HCT116 (cell line): ENCODE measurements around the gene FBN3. TPM values are rescaled to one million over a fixed set of nuclear protein-coding genes. Genes with fewer than 3 reads are reported as not detected.

ENCODE experiments used
- ATAC-seq: fragments of 200-7000 bp; cut with Tn5 transposase; 2 replicates; pipeline ENCODE4 v1.9.1; 2020; ENCODE audit warnings: mild to moderate bottlenecking, moderate library complexity
- Bru-seq: library from RNA; stranded (reverse); fragments of 400-500 nt; gene quantifications from one replicate; lab custom pipeline; 2021; lab: Mats Ljungman, UMichigan
- BruChase-seq, 2 experiments: library from RNA; stranded (reverse); fragments of 400-500 nt; gene quantifications; one replicate each; lab custom pipeline; 2021; lab: Mats Ljungman, UMichigan
- BruUV-seq: library from RNA; stranded (reverse); fragments of 400-500 nt; replicated peaks from 2 replicates; lab custom pipeline; 2021; lab: Mats Ljungman, UMichigan
- CTCF ChIA-PET: fragments of 300-600 bp; sonication (Branson Sonifier 250); formaldehyde crosslinking; loops from one replicate; lab custom pipeline; 2021; ENCODE audit warnings: antibody characterized with exemption; lab: Charles Lee
- POLR2A ChIA-PET: fragments of 300-600, 350-600 bp; sonication (Branson Sonifier 250); formaldehyde crosslinking; loops from one replicate; lab custom pipeline; 2021; ENCODE audit warnings: antibody characterized with exemption; lab: Charles Lee
- RAD21 ChIA-PET, 2 experiments: fragments of 300-600 bp; sonication (Branson Sonifier 250); formaldehyde crosslinking; loops; one replicate each; lab custom pipeline; 2023; ENCODE audit warnings: low total read pairs in 2 of 2; ENCODE audit not compliant: uncharacterized antibody in 2 of 2, unreplicated experiment in 2 of 2, low non-redundant PET in 1 of 2; lab: Charles Lee
- DNase-seq: peaks from one replicate; pipeline ENCODE4 v3.0.0-alpha.2; 2010; ENCODE audit warnings: low read depth, low spot score
- H2AFZ ChIP-seq: fragments of 200-600 bp; shearing (Covaris generic), sonication (generic); 2 replicates; pipeline ENCODE4 v1.6.1; 2017; ENCODE audit warnings: low read depth, mixed run types, mixed read lengths, antibody characterized with exemption, low read length; ENCODE audit not compliant: poor library complexity, severe bottlenecking
- H3K27ac ChIP-seq: 2 replicates; pipeline ENCODE4 v1.5.1; 2012; ENCODE audit warnings: low read depth, low read length
- H3K27me3 ChIP-seq: fragments of 200-600 bp; sonication (generic); 2 replicates; pipeline ENCODE4 v1.6.1; 2016; ENCODE audit warnings: mixed run types, low read length, mixed read lengths; ENCODE audit not compliant: insufficient read depth
- H3K36me3 ChIP-seq, 2 experiments: fragments of 200-500 bp in 1 of 2; fragments of 200-600 bp in 1 of 2; sonication (Bioruptor generic) in 1 of 2; sonication (generic) in 1 of 2; 2 replicates each; pipeline versions ENCODE4 v1.5.1 to v1.6.1; 2014 to 2016; ENCODE audit warnings: low read length in 2 of 2, inconsistent platforms in 1 of 2, mixed read lengths in 1 of 2, mixed run types in 1 of 2; ENCODE audit not compliant: insufficient read depth in 2 of 2, control insufficient read depth in 1 of 2
- H3K4me1 ChIP-seq, 2 experiments: fragments of 200-600 bp in 1 of 2; sonication (generic) in 1 of 2; 2 replicates each; pipeline versions ENCODE4 v1.5.1 to v1.6.1; 2012 to 2017; ENCODE audit warnings: low read length in 2 of 2, inconsistent platforms in 1 of 2, mild to moderate bottlenecking in 1 of 2, mixed read lengths in 1 of 2, mixed run types in 1 of 2, moderate library complexity in 1 of 2; ENCODE audit not compliant: insufficient read depth in 2 of 2, control insufficient read depth in 1 of 2
- H3K4me2 ChIP-seq: fragments of 200-600 bp; sonication (generic); 2 replicates; pipeline ENCODE4 v1.6.1; 2017; ENCODE audit warnings: mixed run types, low read length, mixed read lengths
- H3K4me3 ChIP-seq, 2 experiments: fragments of 200-600 bp in 1 of 2; sonication (generic) in 1 of 2; replicated peaks in 1 of 2; 2 replicates each; pipeline ENCODE4 v1.5.1; 2011 to 2016; ENCODE audit warnings: low read length in 2 of 2, control low read depth in 1 of 2, low read depth in 1 of 2, mild to moderate bottlenecking in 1 of 2, mixed read lengths in 1 of 2, mixed run types in 1 of 2
- H3K79me2 ChIP-seq: fragments of 200-600 bp; sonication (generic); 2 replicates; pipeline ENCODE4 v1.6.1; 2017; ENCODE audit warnings: mild to moderate bottlenecking, mixed run types, low read length, moderate library complexity, mixed read lengths; ENCODE audit not compliant: insufficient read depth
- H3K9ac ChIP-seq: fragments of 200-600 bp; sonication (generic); 2 replicates; pipeline ENCODE4 v1.6.1; 2016; ENCODE audit warnings: low read length, mixed read lengths
- H3K9me2 ChIP-seq: fragments of 200-600 bp; sonication (generic), shearing (Covaris generic); 2 replicates; pipeline ENCODE4 v1.6.1; 2017; ENCODE audit warnings: mixed run types, mild to moderate bottlenecking, moderate library complexity; ENCODE audit not compliant: insufficient read depth
- H3K9me3 ChIP-seq, 2 experiments: fragments of 200-500 bp in 1 of 2; fragments of 200-600 bp in 1 of 2; sonication (Bioruptor generic) in 1 of 2; sonication (generic) in 1 of 2; 2 replicates each; pipeline ENCODE4 v1.6.1; 2014 to 2017; ENCODE audit warnings: low read length in 2 of 2, mixed read lengths in 2 of 2, inconsistent platforms in 1 of 2, low read depth in 1 of 2, mild to moderate bottlenecking in 1 of 2, mixed run types in 1 of 2, moderate library complexity in 1 of 2; ENCODE audit not compliant: control insufficient read depth in 1 of 2, insufficient read depth in 1 of 2
- H4K20me1 ChIP-seq: fragments of 200-600 bp; sonication (generic), shearing (Covaris generic); 2 replicates; pipeline ENCODE4 v1.6.1; 2017; ENCODE audit warnings: mixed run types, mild to moderate bottlenecking, moderate library complexity; ENCODE audit not compliant: insufficient read depth
- EGR1 ChIP-seq: IDR thresholded peaks from 2 replicates; pipeline ENCODE4 v1.6.1; 2012; ENCODE audit warnings: low read depth
- ELF1 ChIP-seq: IDR thresholded peaks from 2 replicates; pipeline ENCODE4 v1.6.1; 2012; ENCODE audit warnings: low read depth, borderline replicate concordance
- EZH2 ChIP-seq: fragments of 200-600 bp; sonication (generic); IDR thresholded peaks from 2 replicates; pipeline ENCODE4 v1.6.1; 2017; ENCODE audit warnings: antibody characterized with exemption, mixed run types
- SIN3A ChIP-seq: IDR thresholded peaks from 2 replicates; pipeline ENCODE4 v1.6.1; 2012; ENCODE audit warnings: low read depth
- SP1 ChIP-seq: IDR thresholded peaks from 2 replicates; pipeline ENCODE4 v1.6.1; 2012; ENCODE audit warnings: low read depth
- ZNF274 ChIP-seq: fragments of 200-500 bp; sonication (Bioruptor generic); IDR thresholded peaks from 2 replicates; pipeline ENCODE4 v1.6.1; 2014; ENCODE audit warnings: mild to moderate bottlenecking, low read depth, low read length, inconsistent platforms
- intact Hi-C: fragments of 100-400 bp; cut with micrococcal nuclease; formaldehyde crosslinking; loops from 2 replicates; pipeline ENCODE4 v1.10.0; 2022
- long read RNA-seq: library from polyadenylated mRNA; unstranded; transcript quantifications from one replicate; pipeline ENCODE4 v2.0.0, GENCODE V29; 2021; ENCODE audit not compliant: unreplicated experiment
- polyA plus RNA-seq: library from polyadenylated mRNA; unstranded; fragments of >200 nt; gene quantifications from 2 replicates; pipeline ENCODE4 v1.2.1, GENCODE V29; 2012; ENCODE audit warnings: missing spikeins
- total RNA-seq: library from RNA; stranded (reverse); gene quantifications from one replicate; pipeline ENCODE4 v1.2.1, GENCODE V29; 2021; ENCODE audit not compliant: unreplicated experiment
- TF ChIP-seq, protein P1 (sequence below): IDR thresholded peaks from 2 replicates; pipeline ENCODE4 v1.6.1; 2012; ENCODE audit warnings: low read depth

The FBN3 gene
- total RNA-seq (6.6 TPM), Bru-seq, nascent RNA (percentile 26 among the genes with signal in this experiment), BruChase-seq, experiment 1, labeled RNA remaining after a 6-hour chase (percentile 29 among the genes with signal in this experiment), BruChase-seq, experiment 2, labeled RNA remaining after a 2-hour chase (percentile 28 among the genes with signal in this experiment)
- 5.0 and 7.1 TPM in 2 replicates for polyA plus RNA-seq
- long read RNA-seq, partial matches to known transcripts: 2 of 5 reads
- long read RNA-seq, other reads (novel, unspliced or antisense): 3 of 5 reads

DNA sequence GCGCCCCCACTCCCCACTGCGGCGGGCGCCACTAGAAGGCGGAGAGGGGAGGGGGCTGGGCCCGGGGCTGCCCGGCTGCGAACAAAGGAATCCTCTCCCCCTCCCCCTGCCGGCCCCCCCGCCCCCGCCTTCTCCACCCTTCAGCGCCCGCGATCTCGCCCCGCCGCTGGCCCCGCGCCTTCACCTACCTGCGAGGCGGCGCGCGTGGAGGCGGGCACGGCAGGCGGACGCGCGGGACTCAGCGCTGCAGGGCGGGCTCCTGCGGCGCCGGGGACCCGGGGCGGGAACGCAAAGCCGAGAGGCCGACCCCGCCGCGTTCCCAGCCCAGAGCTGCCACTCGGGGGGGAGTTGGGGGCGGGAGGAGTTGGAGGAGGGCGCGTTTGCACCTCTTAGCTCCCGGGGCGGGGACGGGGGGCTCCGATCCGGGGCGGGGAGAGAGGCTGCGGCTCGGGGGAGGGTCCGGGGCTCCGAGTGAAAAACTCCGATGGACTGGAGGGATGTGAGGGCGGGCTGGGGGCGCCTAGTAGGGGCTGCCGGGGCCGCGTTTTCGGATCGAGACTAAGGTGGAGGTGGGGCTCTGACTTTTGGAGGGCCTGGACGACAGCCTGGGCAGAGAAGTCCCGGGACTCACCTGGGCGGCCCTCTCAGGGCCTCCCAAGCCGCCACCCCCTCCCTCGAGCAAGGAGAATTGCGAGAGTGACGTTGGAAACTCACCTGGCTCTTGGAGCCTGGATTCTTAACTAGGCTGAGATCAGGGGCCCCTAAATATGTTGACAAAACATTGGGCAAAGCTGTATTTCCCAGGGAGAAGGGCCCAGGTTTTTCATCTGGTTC lies at the start of gene FBN3:
Gene FBN3 (minus strand): TSS at position 332 of the 834 bp plus-strand sequence. CDS start 2,112 bp downstream, outside the sequence.
- DNase-seq (no peak), ATAC-seq (peak; percentile 41)
- Histone ChIP-seq H3K4me3 (peak within 1 kb of the TSS; percentile 51 to 70), H4K20me1 (no peaks in the 10 kb centered on the region), H3K27me3 (no peaks in the 10 kb centered on the region), H3K9me2 (no peaks in the 10 kb centered on the region), H3K9ac (peak within 1 kb of the TSS; percentile 60), H3K9me3 (no peaks in the 10 kb centered on the region), H2AFZ (peak within 1 kb of the TSS; percentile 60), H3K4me2 (peak within 1 kb of the TSS; percentile 100), H3K27ac (no peak within 1 kb of the TSS; the same call in 1 of the 2 replicates), H3K36me3 (no peaks in the 10 kb centered on the region), H3K79me2 (no peaks in the 10 kb centered on the region)
- intact Hi-C loops: loop anchor here (10.0 kb wide), 2 partner anchors 145 to 185 kb away; partner anchors contain the start of gene ELAVL1
- ChIA-PET RAD21 (interaction anchor here (0.5 to 0.6 kb wide), 2 partner anchors 54 to 100 kb away, joined by 3 to 4 read pairs; no protein-coding TSS in a partner anchor), CTCF (no interaction called here), POLR2A (no interaction called here)
- BruUV-seq: no TSS peak
- TF ChIP-seq ELF1 (no peak), SIN3A (no peak), SP1 (no peak), ZNF274 (no peak), EZH2 (no peak), EGR1 (no peak)
- TF ChIP-seq, protein P1, sequence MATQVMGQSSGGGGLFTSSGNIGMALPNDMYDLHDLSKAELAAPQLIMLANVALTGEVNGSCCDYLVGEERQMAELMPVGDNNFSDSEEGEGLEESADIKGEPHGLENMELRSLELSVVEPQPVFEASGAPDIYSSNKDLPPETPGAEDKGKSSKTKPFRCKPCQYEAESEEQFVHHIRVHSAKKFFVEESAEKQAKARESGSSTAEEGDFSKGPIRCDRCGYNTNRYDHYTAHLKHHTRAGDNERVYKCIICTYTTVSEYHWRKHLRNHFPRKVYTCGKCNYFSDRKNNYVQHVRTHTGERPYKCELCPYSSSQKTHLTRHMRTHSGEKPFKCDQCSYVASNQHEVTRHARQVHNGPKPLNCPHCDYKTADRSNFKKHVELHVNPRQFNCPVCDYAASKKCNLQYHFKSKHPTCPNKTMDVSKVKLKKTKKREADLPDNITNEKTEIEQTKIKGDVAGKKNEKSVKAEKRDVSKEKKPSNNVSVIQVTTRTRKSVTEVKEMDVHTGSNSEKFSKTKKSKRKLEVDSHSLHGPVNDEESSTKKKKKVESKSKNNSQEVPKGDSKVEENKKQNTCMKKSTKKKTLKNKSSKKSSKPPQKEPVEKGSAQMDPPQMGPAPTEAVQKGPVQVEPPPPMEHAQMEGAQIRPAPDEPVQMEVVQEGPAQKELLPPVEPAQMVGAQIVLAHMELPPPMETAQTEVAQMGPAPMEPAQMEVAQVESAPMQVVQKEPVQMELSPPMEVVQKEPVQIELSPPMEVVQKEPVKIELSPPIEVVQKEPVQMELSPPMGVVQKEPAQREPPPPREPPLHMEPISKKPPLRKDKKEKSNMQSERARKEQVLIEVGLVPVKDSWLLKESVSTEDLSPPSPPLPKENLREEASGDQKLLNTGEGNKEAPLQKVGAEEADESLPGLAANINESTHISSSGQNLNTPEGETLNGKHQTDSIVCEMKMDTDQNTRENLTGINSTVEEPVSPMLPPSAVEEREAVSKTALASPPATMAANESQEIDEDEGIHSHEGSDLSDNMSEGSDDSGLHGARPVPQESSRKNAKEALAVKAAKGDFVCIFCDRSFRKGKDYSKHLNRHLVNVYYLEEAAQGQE: no peak
- TF ChIP-seq, all 23 proteins: peak for 0
- peaks cover 15 to 37% of the 10 kb centered on the region in 2 experiments for H3K4me1 ChIP-seq
